ENCODE measurements around the gene RPS8.
"Not testable (repeated sequence)": the region's sequence is repeated elsewhere in the genome, so short reads cannot be mapped to it uniquely, and the experiment has no call there.

The RPS8 gene

GRCh38 chr1:44822981-44823451, 47.7 kb downstream of the RPS8 start:
- no peak for DNase-seq (ENCODE audit: low read depth)
- TF ChIP-seq MAX (IDR thresholded peaks at IDR 0.05; ENCODE audit: low read depth, low read length), result no peak
- TF ChIP-seq CTCF (IDR thresholded peaks at IDR 0.05; ENCODE audit: low read depth, low read length), result no peak
- TF ChIP-seq POLR2A (IDR thresholded peaks at IDR 0.05; ENCODE audit: extremely low read depth, insufficient read length), result no peak
- no peak for TF ChIP-seq MYC (IDR thresholded peaks at IDR 0.05; ENCODE audit: low read depth, low read length)
- H3K4me3 ChIP-seq (ENCODE audit: low read depth, low read length), result no peak overlapping the region

- DNase-seq (ENCODE audit: low read depth); H3K4me3 ChIP-seq (ENCODE audit: low read depth, low read length): not testable (repeated sequence)
Measured at GRCh38 chr1:44824392-44824791, 49.1 kb downstream of the RPS8 start.

GRCh38 chr1:44826375-44827196, 51.2 kb downstream of the RPS8 start:
- DNase-seq (ENCODE audit: low read depth), result peak; percentile 31
- TF ChIP-seq MYC (IDR thresholded peaks at IDR 0.05; ENCODE audit: low read depth, low read length), result no peak
- TF ChIP-seq POLR2A (IDR thresholded peaks at IDR 0.05; ENCODE audit: extremely low read depth, insufficient read length), result no peak
- TF ChIP-seq CTCF (IDR thresholded peaks at IDR 0.05; ENCODE audit: low read depth, low read length), result no peak
- TF ChIP-seq MAX (IDR thresholded peaks at IDR 0.05; ENCODE audit: low read depth, low read length), result no peak
- no peak overlapping the region for H3K4me3 ChIP-seq (ENCODE audit: low read depth, low read length)

GRCh38 chr1:44827197-44828002, 52.1 kb downstream of the RPS8 start:
- H3K4me3 ChIP-seq (ENCODE audit: low read depth, low read length), result no peak overlapping the region
- DNase-seq (ENCODE audit: low read depth), result no peak
- TF ChIP-seq MAX (IDR thresholded peaks at IDR 0.05; ENCODE audit: low read depth, low read length) (no peak), CTCF (IDR thresholded peaks at IDR 0.05; ENCODE audit: low read depth, low read length) (no peak), MYC (IDR thresholded peaks at IDR 0.05; ENCODE audit: low read depth, low read length) (no peak), POLR2A (IDR thresholded peaks at IDR 0.05; ENCODE audit: extremely low read depth, insufficient read length) (no peak)

GRCh38 chr1:44828003-44828651, 52.8 kb downstream of the RPS8 start:
- H3K4me3 ChIP-seq (ENCODE audit: low read depth, low read length), result no peak overlapping the region
- DNase-seq (ENCODE audit: low read depth), result no peak
- no peak for TF ChIP-seq POLR2A (IDR thresholded peaks at IDR 0.05; ENCODE audit: extremely low read depth, insufficient read length)
- TF ChIP-seq CTCF (IDR thresholded peaks at IDR 0.05; ENCODE audit: low read depth, low read length), result no peak
- no peak for TF ChIP-seq MAX (IDR thresholded peaks at IDR 0.05; ENCODE audit: low read depth, low read length)
- TF ChIP-seq MYC (IDR thresholded peaks at IDR 0.05; ENCODE audit: low read depth, low read length), result no peak
